ENCODE data around the gene BUD31. TPM values are rescaled to one million over a fixed set of nuclear protein-coding genes. Genes with fewer than 3 reads are reported as not detected.

The BUD31 gene
- 131 to 155 TPM (median 144 TPM) in 5 replicates for total RNA-seq (2022; extraction: Qiagen RNA extraction; ENCODE audit: low read depth)

DNA sequence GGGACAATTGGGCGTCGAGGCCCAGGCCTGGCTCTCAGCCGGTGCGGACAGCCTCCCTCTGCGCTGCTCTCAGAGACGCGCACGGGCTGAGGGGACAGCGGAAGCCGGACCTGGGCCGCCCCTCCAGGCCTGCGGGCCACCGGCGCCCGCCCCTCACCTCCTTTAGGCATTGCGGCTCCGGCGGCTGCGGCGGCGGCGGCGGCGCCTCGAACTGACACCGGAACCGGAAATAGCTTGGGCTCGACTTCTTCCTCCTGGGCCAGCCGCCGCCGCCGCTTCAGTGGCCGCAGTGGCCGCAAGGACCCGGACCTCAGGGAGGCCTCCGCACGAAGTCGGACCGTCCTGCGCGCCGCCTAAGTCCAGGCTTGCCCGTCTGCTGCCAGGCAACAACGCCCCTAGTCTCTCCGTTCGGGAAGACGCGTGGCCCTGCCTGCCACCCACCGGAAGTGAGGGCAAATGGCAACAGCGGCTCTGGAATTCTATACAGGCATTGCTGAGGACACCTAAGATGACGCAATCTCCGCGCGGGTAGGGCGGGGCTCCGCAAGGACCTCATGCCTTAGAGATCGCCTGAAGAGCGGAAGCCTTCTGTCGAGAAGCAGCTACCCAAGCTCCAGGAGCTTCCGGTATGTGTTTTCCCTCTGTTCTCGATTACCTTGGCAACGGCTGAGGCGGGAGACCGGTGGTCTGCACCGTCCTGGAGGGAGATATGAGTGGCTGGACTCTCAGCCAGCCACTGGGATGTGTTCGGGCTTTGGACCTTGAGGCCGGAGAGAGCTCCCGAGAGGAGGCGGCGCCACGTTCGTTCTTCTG is at the start of gene BUD31, which contains the start of gene PDAP1:
Gene BUD31 (plus strand): TSS at position 591 of the 813 bp plus-strand sequence. CDS start 2,124 bp downstream, outside the sequence.
Gene PDAP1 (minus strand): TSS at position 219 of the 813 bp plus-strand sequence. CDS start 49 bp downstream, at position 170.

DNA sequence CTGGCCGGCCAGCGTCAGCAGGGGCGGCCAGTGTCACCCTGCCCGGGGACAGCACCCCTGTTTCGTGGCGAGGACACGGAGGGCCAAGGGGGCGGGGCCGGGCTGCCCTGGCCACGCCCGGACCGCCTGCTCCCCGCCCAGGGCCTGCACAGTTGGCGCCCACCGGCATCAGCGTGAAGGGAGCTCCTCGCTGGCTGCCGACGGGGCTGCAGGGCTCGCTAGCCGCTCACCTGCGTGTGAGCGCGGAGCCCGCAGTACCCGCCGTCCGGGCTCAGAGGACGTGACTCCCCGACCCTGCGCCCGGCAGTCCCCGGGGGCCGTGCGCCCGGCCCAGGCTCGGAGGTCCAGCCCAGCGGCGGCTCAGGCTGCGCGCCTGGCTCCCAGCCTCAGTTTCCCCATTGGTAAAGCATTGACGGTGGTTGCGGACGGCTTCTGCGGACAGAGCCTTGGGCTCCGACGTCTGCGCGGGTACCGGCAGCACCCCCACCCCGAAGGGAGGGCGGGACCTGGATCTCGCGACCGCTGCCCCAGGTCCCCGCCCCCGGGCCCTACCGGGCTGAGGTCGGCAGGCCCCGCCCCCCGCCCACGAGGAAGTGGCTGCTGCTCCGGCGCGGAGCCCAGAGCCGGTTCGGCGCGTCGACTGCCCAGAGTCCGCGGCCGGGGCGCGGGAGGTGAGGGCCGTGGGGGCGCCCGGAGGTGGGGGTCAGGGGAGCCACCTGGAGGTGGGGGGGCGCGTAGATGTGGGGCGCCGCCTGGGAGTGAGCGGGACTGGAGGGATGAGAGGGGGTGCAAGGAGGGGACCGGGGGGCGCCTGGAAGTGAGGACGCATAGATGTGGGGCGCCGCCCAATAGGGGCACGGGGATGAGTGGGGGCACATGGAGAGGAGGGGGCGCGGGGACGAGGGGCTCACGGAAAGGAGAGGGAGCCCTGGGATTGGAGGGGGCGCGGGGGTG is 34.4 kb upstream of the BUD31 start, which contains the start of gene ARPC1B:
Gene ARPC1B (plus strand): TSS at position 620 of the 954 bp plus-strand sequence. CDS start 10,985 bp downstream, outside the sequence.

DNA sequence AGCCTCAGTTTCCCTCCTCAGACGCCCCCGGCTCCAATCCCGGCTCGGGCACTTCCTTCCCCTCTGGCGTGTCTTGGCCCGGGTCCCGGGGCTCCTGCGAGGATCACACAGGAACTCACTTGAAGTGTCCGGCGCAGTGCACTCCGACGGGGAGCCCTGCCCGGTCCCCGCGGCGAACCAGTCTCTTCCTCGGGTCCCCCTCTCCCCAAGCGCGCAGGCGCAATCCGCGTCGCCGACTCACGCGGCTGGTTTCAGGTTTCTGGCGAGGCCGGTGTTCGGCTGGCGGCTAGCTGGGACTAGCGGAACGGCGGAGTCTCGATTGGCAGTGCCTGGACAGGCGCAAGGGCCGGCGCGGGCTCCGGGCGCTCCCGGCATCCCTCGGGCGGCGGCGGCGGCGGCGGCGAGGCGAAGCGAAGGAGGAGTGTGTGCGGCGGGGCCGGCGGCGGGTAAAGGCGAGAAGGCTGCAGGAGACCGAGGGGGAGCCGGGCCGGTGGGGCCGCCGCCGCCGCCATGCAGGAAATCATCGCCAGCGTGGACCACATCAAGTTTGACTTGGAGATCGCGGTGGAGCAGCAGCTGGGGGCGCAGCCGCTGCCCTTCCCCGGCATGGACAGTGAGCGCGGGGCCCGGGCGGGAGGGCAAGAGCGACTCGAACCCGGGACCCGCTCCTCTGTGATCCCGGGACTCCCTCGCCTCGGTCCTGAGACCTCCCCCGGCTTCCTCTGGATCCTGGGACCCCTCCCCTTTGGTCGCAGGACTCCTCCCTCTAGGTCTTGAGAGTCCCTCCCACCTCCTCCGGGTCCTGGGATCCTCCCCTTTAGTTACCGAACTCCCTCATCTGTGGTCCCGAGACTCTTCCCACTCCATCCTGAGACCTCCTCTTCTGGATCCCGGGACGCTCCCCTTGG is 30.1 kb downstream of the BUD31 start, which contains the start of the genes CPSF4 and PTCD1:
Gene CPSF4 (plus strand): TSS at position 371 of the 908 bp plus-strand sequence. CDS start 140 bp downstream, at position 511.
Gene PTCD1 (minus strand): TSS at position 226 of the 908 bp plus-strand sequence. CDS start 3,556 bp downstream, outside the sequence.

Other genes with a start within 250 kb of the BUD31 start
- 0.85 to 1.4 TPM (median 1.2 TPM) in 5 replicates for gene KPNA7, start 200.9 kb upstream of the BUD31 start, total RNA-seq (2022; extraction: Qiagen RNA extraction; ENCODE audit: low read depth)
- gene MYH16, start 136.1 kb upstream of the BUD31 start, total RNA-seq (2022; extraction: Qiagen RNA extraction; ENCODE audit: low read depth) = 0.32 to 0.70 TPM (median 0.39 TPM) in 5 replicates
- 121 to 134 TPM (median 125 TPM) in 5 replicates for gene ARPC1A, start 83.1 kb upstream of the BUD31 start, total RNA-seq (2022; extraction: Qiagen RNA extraction; ENCODE audit: low read depth)
- 270 to 304 TPM (median 283 TPM) in 5 replicates for gene ARPC1B, start 34.2 kb upstream of the BUD31 start, total RNA-seq (2022; extraction: Qiagen RNA extraction; ENCODE audit: low read depth)
- 165 to 205 TPM (median 176 TPM) in 5 replicates for gene PDAP1, start 372 bp upstream of the BUD31 start, total RNA-seq (2022; extraction: Qiagen RNA extraction; ENCODE audit: low read depth)
- 5.8 to 8.7 TPM (median 7.5 TPM) in 5 replicates for gene PTCD1, start 29.8 kb downstream of the BUD31 start, total RNA-seq (2022; extraction: Qiagen RNA extraction; ENCODE audit: low read depth)
- 32.9 to 43.8 TPM (median 40.8 TPM) in 5 replicates for gene CPSF4, start 30.0 kb downstream of the BUD31 start, total RNA-seq (2022; extraction: Qiagen RNA extraction; ENCODE audit: low read depth)
- gene ATP5MF, start 57.2 kb downstream of the BUD31 start, total RNA-seq (2022; extraction: Qiagen RNA extraction; ENCODE audit: low read depth) = 868 to 1,459 TPM (median 873 TPM) in 5 replicates
- 6.8 to 11.9 TPM (median 8.2 TPM) in 5 replicates for gene ZNF789, start 63.9 kb downstream of the BUD31 start, total RNA-seq (2022; extraction: Qiagen RNA extraction; ENCODE audit: low read depth)
- gene ZNF394, start 91.3 kb downstream of the BUD31 start, total RNA-seq (2022; extraction: Qiagen RNA extraction; ENCODE audit: low read depth) = 15.6 to 21.2 TPM (median 18.3 TPM) in 5 replicates
- gene ZKSCAN5, start 95.7 kb downstream of the BUD31 start, total RNA-seq (2022; extraction: Qiagen RNA extraction; ENCODE audit: low read depth) = 9.0 to 9.9 TPM (median 9.2 TPM) in 5 replicates
- gene FAM200A, start 143.1 kb downstream of the BUD31 start, total RNA-seq (2022; extraction: Qiagen RNA extraction; ENCODE audit: low read depth) = 4.9 to 7.0 TPM (median 6.9 TPM) in 5 replicates
- 52.7 to 61.6 TPM (median 54.2 TPM) in 5 replicates for gene ZNF655, start 149.7 kb downstream of the BUD31 start, total RNA-seq (2022; extraction: Qiagen RNA extraction; ENCODE audit: low read depth)
- 0.91 to 1.6 TPM (median 1.0 TPM) in 5 replicates for gene TMEM225B, start 189.3 kb downstream of the BUD31 start, total RNA-seq (2022; extraction: Qiagen RNA extraction; ENCODE audit: low read depth)
- gene ZSCAN25, start 208.0 kb downstream of the BUD31 start, total RNA-seq (2022; extraction: Qiagen RNA extraction; ENCODE audit: low read depth) = 8.2 to 10.3 TPM (median 9.1 TPM) in 5 replicates

All from A549 treated with GW870086 at 1 μM for 4 hours (cell line).